Measurements from ENCODE around the gene GABRG3. TPM values are rescaled to one million over a fixed set of nuclear protein-coding genes. Genes with fewer than 3 reads are reported as not detected.

The GABRG3 gene
- total and polyA plus RNA-seq, 9 of the 15 experiments (the other 6 are each of a cell fraction or from before 2014, with no cell fraction given) = 4.0 to 15.1 (median 11.2) TPM

DNA sequence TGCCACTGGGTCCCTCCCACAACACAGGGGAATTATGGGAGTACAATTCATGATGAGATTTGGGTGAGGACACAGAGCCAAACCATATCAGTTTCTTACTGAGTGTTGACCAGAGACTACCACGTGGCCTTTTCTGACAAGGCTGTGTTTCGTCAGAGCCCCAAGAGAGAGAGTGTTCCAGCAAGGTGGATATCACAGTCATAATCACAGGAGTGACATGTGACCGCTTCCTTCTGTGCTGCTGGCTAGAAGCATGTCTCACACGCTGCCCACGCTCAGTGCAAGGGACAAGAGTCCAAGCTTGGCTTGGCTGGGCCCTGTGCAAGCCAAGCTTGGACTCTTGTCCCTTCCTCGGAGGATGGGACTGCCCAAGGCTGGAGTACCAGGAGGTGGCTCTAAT, 103.2 kb downstream of the GABRG3 start (continued):
- TF ChIP-seq, protein P1, sequence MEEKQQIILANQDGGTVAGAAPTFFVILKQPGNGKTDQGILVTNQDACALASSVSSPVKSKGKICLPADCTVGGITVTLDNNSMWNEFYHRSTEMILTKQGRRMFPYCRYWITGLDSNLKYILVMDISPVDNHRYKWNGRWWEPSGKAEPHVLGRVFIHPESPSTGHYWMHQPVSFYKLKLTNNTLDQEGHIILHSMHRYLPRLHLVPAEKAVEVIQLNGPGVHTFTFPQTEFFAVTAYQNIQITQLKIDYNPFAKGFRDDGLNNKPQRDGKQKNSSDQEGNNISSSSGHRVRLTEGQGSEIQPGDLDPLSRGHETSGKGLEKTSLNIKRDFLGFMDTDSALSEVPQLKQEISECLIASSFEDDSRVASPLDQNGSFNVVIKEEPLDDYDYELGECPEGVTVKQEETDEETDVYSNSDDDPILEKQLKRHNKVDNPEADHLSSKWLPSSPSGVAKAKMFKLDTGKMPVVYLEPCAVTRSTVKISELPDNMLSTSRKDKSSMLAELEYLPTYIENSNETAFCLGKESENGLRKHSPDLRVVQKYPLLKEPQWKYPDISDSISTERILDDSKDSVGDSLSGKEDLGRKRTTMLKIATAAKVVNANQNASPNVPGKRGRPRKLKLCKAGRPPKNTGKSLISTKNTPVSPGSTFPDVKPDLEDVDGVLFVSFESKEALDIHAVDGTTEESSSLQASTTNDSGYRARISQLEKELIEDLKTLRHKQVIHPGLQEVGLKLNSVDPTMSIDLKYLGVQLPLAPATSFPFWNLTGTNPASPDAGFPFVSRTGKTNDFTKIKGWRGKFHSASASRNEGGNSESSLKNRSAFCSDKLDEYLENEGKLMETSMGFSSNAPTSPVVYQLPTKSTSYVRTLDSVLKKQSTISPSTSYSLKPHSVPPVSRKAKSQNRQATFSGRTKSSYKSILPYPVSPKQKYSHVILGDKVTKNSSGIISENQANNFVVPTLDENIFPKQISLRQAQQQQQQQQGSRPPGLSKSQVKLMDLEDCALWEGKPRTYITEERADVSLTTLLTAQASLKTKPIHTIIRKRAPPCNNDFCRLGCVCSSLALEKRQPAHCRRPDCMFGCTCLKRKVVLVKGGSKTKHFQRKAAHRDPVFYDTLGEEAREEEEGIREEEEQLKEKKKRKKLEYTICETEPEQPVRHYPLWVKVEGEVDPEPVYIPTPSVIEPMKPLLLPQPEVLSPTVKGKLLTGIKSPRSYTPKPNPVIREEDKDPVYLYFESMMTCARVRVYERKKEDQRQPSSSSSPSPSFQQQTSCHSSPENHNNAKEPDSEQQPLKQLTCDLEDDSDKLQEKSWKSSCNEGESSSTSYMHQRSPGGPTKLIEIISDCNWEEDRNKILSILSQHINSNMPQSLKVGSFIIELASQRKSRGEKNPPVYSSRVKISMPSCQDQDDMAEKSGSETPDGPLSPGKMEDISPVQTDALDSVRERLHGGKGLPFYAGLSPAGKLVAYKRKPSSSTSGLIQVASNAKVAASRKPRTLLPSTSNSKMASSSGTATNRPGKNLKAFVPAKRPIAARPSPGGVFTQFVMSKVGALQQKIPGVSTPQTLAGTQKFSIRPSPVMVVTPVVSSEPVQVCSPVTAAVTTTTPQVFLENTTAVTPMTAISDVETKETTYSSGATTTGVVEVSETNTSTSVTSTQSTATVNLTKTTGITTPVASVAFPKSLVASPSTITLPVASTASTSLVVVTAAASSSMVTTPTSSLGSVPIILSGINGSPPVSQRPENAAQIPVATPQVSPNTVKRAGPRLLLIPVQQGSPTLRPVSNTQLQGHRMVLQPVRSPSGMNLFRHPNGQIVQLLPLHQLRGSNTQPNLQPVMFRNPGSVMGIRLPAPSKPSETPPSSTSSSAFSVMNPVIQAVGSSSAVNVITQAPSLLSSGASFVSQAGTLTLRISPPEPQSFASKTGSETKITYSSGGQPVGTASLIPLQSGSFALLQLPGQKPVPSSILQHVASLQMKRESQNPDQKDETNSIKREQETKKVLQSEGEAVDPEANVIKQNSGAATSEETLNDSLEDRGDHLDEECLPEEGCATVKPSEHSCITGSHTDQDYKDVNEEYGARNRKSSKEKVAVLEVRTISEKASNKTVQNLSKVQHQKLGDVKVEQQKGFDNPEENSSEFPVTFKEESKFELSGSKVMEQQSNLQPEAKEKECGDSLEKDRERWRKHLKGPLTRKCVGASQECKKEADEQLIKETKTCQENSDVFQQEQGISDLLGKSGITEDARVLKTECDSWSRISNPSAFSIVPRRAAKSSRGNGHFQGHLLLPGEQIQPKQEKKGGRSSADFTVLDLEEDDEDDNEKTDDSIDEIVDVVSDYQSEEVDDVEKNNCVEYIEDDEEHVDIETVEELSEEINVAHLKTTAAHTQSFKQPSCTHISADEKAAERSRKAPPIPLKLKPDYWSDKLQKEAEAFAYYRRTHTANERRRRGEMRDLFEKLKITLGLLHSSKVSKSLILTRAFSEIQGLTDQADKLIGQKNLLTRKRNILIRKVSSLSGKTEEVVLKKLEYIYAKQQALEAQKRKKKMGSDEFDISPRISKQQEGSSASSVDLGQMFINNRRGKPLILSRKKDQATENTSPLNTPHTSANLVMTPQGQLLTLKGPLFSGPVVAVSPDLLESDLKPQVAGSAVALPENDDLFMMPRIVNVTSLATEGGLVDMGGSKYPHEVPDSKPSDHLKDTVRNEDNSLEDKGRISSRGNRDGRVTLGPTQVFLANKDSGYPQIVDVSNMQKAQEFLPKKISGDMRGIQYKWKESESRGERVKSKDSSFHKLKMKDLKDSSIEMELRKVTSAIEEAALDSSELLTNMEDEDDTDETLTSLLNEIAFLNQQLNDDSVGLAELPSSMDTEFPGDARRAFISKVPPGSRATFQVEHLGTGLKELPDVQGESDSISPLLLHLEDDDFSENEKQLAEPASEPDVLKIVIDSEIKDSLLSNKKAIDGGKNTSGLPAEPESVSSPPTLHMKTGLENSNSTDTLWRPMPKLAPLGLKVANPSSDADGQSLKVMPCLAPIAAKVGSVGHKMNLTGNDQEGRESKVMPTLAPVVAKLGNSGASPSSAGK (IDR thresholded peaks at IDR 0.05) = peak; percentile 81
- TF ChIP-seq POLR2AphosphoS2 (IDR thresholded peaks at IDR 0.05; ENCODE audit: low read length) (no peak), L3MBTL2 (IDR thresholded peaks at IDR 0.05) (peak; percentile 88), PURB (CRISPR knock-in tag; IDR thresholded peaks at IDR 0.05; ENCODE audit: low read depth) (no peak), CREM (IDR thresholded peaks at IDR 0.05; ENCODE audit: low read depth) (peak; percentile 26; the same call in 1 of the 2 replicates), ZBTB17 (CRISPR knock-in tag; IDR thresholded peaks at IDR 0.05) (no peak), TAF15 (IDR thresholded peaks at IDR 0.05; ENCODE audit: low read depth, low read length) (no peak), RB1 (IDR thresholded peaks at IDR 0.05; ENCODE audit: low read depth) (no peak), RFX5 (IDR thresholded peaks at IDR 0.05; ENCODE audit: low read depth, low read length) (no peak), BMI1 (IDR thresholded peaks at IDR 0.05; ENCODE audit: low read length) (no peak), KDM5B (IDR thresholded peaks at IDR 0.05; ENCODE audit: insufficient replicate concordance, low read depth, low read length) (no peak), EGR1 (conservative IDR thresholded peaks at IDR 0.05) (0 out of 2 replicates have a peak, but pooled peaks have one; percentile 12)
- TF ChIP-seq, protein P2, sequence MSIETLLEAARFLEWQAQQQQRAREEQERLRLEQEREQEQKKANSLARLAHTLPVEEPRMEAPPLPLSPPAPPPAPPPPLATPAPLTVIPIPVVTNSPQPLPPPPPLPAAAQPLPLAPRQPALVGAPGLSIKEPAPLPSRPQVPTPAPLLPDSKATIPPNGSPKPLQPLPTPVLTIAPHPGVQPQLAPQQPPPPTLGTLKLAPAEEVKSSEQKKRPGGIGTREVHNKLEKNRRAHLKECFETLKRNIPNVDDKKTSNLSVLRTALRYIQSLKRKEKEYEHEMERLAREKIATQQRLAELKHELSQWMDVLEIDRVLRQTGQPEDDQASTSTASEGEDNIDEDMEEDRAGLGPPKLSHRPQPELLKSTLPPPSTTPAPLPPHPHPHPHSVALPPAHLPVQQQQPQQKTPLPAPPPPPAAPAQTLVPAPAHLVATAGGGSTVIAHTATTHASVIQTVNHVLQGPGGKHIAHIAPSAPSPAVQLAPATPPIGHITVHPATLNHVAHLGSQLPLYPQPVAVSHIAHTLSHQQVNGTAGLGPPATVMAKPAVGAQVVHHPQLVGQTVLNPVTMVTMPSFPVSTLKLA (conservative IDR thresholded peaks at IDR 0.05) = peak in 1 of 2 experiments; percentile 51; a peak in 1 of 4 replicates
- TF ChIP-seq, protein P3, sequence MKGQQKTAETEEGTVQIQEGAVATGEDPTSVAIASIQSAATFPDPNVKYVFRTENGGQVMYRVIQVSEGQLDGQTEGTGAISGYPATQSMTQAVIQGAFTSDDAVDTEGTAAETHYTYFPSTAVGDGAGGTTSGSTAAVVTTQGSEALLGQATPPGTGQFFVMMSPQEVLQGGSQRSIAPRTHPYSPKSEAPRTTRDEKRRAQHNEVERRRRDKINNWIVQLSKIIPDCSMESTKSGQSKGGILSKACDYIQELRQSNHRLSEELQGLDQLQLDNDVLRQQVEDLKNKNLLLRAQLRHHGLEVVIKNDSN (CRISPR knock-in tag; IDR thresholded peaks at IDR 0.05) = 0 out of 2 replicates have a peak, but pooled peaks have one; percentile 36
- TF ChIP-seq, protein P4, sequence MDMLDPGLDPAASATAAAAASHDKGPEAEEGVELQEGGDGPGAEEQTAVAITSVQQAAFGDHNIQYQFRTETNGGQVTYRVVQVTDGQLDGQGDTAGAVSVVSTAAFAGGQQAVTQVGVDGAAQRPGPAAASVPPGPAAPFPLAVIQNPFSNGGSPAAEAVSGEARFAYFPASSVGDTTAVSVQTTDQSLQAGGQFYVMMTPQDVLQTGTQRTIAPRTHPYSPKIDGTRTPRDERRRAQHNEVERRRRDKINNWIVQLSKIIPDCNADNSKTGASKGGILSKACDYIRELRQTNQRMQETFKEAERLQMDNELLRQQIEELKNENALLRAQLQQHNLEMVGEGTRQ (CRISPR knock-in tag; IDR thresholded peaks at IDR 0.05) = peak; percentile 66

Measured in K562 (cell line).